Liver (tissue), 9 donors: ENCODE measurements around the gene MCM7. TPM values are rescaled to one million over a fixed set of nuclear protein-coding genes. Genes with fewer than 3 reads are reported as not detected.

Source experiments
- DNase-seq: peaks from one replicate; pipeline ENCODE4 v3.0.0-alpha.2; 2017; ENCODE audit warnings: low spot score
- H3K27ac ChIP-seq, 2 donors: one replicate each; pipeline ENCODE4 v1.7.0; 2013; ENCODE audit warnings: inconsistent platforms in 2 of 2, low read length in 2 of 2, control low read depth in 1 of 2, low read depth in 1 of 2, mild to moderate bottlenecking in 1 of 2
- H3K27me3 ChIP-seq, 4 donors: one replicate each; pipeline versions ENCODE4 v1.6.1 to v1.7.0; 2013; ENCODE audit warnings: low read length in 3 of 4, inconsistent platforms in 1 of 4, mild to moderate bottlenecking in 1 of 4, moderate library complexity in 1 of 4; ENCODE audit not compliant: control insufficient read depth in 4 of 4, insufficient read depth in 4 of 4
- H3K36me3 ChIP-seq, 4 donors: one replicate each; pipeline versions ENCODE4 v1.6.1 to v1.7.0; 2013; ENCODE audit warnings: low read length in 3 of 4, mild to moderate bottlenecking in 3 of 4, low read depth in 1 of 4, moderate library complexity in 1 of 4; ENCODE audit not compliant: control insufficient read depth in 4 of 4, insufficient read depth in 3 of 4
- H3K4me1 ChIP-seq, 4 donors: one replicate each; pipeline versions ENCODE4 v1.6.1 to v1.7.0; 2013; ENCODE audit warnings: low read length in 3 of 4, mild to moderate bottlenecking in 3 of 4, moderate library complexity in 1 of 4; ENCODE audit not compliant: control insufficient read depth in 4 of 4, insufficient read depth in 4 of 4
- H3K4me3 ChIP-seq, 3 donors: one replicate each; pipeline versions ENCODE4 v1.6.1 to v1.7.0; 2013; ENCODE audit warnings: low read length in 3 of 3, control low read depth in 1 of 3, low read depth in 1 of 3, mild to moderate bottlenecking in 1 of 3
- H3K9ac ChIP-seq, 2 donors: one replicate each; pipeline ENCODE4 v1.7.0; 2013; ENCODE audit warnings: low read length in 2 of 2, mild to moderate bottlenecking in 2 of 2, moderate library complexity in 2 of 2, control low read depth in 1 of 2, low read depth in 1 of 2
- H3K9me3 ChIP-seq, 4 donors: one replicate each; pipeline versions ENCODE4 v1.6.1 to v1.7.0; 2013; ENCODE audit warnings: low read length in 3 of 4; ENCODE audit not compliant: control insufficient read depth in 4 of 4
- ATF3 ChIP-seq: IDR thresholded peaks from 2 replicates; pipeline ENCODE4 v1.6.1; 2016; ENCODE audit warnings: antibody characterized with exemption
- FOXA1 ChIP-seq: IDR thresholded peaks from 2 replicates; pipeline ENCODE4 v1.6.1; 2016; ENCODE audit warnings: antibody characterized with exemption
- FOXA2 ChIP-seq: IDR thresholded peaks from 2 replicates; pipeline ENCODE4 v1.6.1; 2016; ENCODE audit warnings: antibody characterized with exemption
- GABPA ChIP-seq, 2 donors: IDR thresholded peaks in 1 of 2; conservative IDR thresholded peaks in 1 of 2; 2 replicates each; pipeline ENCODE4 v1.6.1; 2016; ENCODE audit warnings: antibody characterized with exemption in 2 of 2, mild to moderate bottlenecking in 1 of 2, moderate library complexity in 1 of 2
- HNF4A ChIP-seq, 2 donors: conservative IDR thresholded peaks; 2 replicates each; pipeline ENCODE4 v1.6.1; 2016; ENCODE audit warnings: antibody characterized with exemption in 2 of 2, mild to moderate bottlenecking in 2 of 2
- JUND ChIP-seq, 2 donors: IDR thresholded peaks; 2 replicates each; pipeline ENCODE4 v1.6.1; 2016; ENCODE audit warnings: antibody characterized with exemption in 2 of 2
- MAX ChIP-seq: IDR thresholded peaks from 2 replicates; pipeline ENCODE4 v1.6.1; 2016; ENCODE audit warnings: antibody characterized with exemption
- NR2F2 ChIP-seq: IDR thresholded peaks from 2 replicates; pipeline ENCODE4 v1.6.1; 2016; ENCODE audit warnings: antibody characterized with exemption
- RAD21 ChIP-seq, 2 donors: IDR thresholded peaks; 2 replicates each; pipeline ENCODE4 v1.6.1; 2016; ENCODE audit warnings: antibody characterized with exemption in 2 of 2, mild to moderate bottlenecking in 2 of 2
- RXRA ChIP-seq, 2 donors: IDR thresholded peaks; 2 replicates each; pipeline ENCODE4 v1.6.1; 2017 to 2018; ENCODE audit warnings: antibody characterized with exemption in 2 of 2, mild to moderate bottlenecking in 1 of 2
- SP1 ChIP-seq: IDR thresholded peaks from 2 replicates; pipeline ENCODE4 v1.6.1; 2018; ENCODE audit warnings: antibody characterized with exemption, mild to moderate bottlenecking
- TAF1 ChIP-seq: conservative IDR thresholded peaks from 2 replicates; pipeline ENCODE4 v1.6.1; 2016; ENCODE audit warnings: antibody characterized with exemption, mild to moderate bottlenecking
- WGBS: extraction: QIAGEN DNeasy Blood & Tissue Kit; methylation state at CpG from one replicate; pipeline ENCODE4 v1.1.7; 2013; 5-methylcytosine and 5-hydroxymethylcytosine counted together
- polyA plus RNA-seq, 2 donors: library from polyadenylated mRNA; stranded (reverse) in 1 of 2; unstranded in 1 of 2; fragments of 200-250 nt in 1 of 2; fragments of >200 nt in 1 of 2; fragmentation: Nextera tagmentation in 1 of 2; extraction: Ambion mirVana in 1 of 2; gene quantifications; one replicate each; pipeline versions ENCODE4 v1.2.1 to v1.2.3, GENCODE V29; 2013 to 2015
- total RNA-seq, 2 donors: library from RNA; depleted of rRNA; stranded (reverse); fragments of >200 nt; gene quantifications; one replicate each; pipeline ENCODE4 v1.2.3, GENCODE V29; 2014
- TF ChIP-seq, protein P1 (sequence below): IDR thresholded peaks from 2 replicates; pipeline ENCODE4 v1.6.1; 2016; ENCODE audit warnings: antibody characterized with exemption, mild to moderate bottlenecking
- TF ChIP-seq, protein P2 (sequence below): IDR thresholded peaks from 2 replicates; pipeline ENCODE4 v1.6.1; 2016; ENCODE audit warnings: antibody characterized with exemption
- donor health status: healthy.
- donor health status: healthy.
- donor health status: healthy.
- donor health status: healthy.
- donor health status: healthy.

The MCM7 gene
- total and polyA plus RNA-seq, 4 donors = 12.6 to 143 (median 17.6) TPM

- Histone ChIP-seq H3K9ac (peak overlapping the region; percentile 10 to 81), H3K4me3 (peak overlapping the region; percentile 77 to 99 (median 95)), H3K9me3 (no peaks in the 10 kb centered on the region), H3K27ac (peak overlapping the region in 1 of 2 donors; percentile 60), H3K36me3 (peaks cover 0 to 4% (median 0%) of the 10 kb centered on the region in 4 donors), H3K27me3 (no peaks in the 10 kb centered on the region), H3K4me1 (peaks cover 3 to 26% (median 19%) of the 10 kb centered on the region in 4 donors)
- WGBS = 21% methylated on average over 18 of the region's 18 CpGs
- no peak for DNase-seq
- TF ChIP-seq ATF3 (no peak), RAD21 (IDR thresholded peaks at IDR 0.05) (no peak), JUND (IDR thresholded peaks at IDR 0.05) (no peak), TAF1 (no peak), SP1 (no peak), GABPA (IDR thresholded peaks at IDR 0.05 in 1 of 2, conservative IDR thresholded peaks at IDR 0.05 in 1 of 2) (no peak), MAX (no peak), FOXA2 (no peak), NR2F2 (no peak), HNF4A (conservative IDR thresholded peaks at IDR 0.05) (no peak), RXRA (IDR thresholded peaks at IDR 0.05) (no peak), FOXA1 (no peak)
- TF ChIP-seq, protein P1, sequence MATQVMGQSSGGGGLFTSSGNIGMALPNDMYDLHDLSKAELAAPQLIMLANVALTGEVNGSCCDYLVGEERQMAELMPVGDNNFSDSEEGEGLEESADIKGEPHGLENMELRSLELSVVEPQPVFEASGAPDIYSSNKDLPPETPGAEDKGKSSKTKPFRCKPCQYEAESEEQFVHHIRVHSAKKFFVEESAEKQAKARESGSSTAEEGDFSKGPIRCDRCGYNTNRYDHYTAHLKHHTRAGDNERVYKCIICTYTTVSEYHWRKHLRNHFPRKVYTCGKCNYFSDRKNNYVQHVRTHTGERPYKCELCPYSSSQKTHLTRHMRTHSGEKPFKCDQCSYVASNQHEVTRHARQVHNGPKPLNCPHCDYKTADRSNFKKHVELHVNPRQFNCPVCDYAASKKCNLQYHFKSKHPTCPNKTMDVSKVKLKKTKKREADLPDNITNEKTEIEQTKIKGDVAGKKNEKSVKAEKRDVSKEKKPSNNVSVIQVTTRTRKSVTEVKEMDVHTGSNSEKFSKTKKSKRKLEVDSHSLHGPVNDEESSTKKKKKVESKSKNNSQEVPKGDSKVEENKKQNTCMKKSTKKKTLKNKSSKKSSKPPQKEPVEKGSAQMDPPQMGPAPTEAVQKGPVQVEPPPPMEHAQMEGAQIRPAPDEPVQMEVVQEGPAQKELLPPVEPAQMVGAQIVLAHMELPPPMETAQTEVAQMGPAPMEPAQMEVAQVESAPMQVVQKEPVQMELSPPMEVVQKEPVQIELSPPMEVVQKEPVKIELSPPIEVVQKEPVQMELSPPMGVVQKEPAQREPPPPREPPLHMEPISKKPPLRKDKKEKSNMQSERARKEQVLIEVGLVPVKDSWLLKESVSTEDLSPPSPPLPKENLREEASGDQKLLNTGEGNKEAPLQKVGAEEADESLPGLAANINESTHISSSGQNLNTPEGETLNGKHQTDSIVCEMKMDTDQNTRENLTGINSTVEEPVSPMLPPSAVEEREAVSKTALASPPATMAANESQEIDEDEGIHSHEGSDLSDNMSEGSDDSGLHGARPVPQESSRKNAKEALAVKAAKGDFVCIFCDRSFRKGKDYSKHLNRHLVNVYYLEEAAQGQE = no peak
- TF ChIP-seq, protein P2, sequence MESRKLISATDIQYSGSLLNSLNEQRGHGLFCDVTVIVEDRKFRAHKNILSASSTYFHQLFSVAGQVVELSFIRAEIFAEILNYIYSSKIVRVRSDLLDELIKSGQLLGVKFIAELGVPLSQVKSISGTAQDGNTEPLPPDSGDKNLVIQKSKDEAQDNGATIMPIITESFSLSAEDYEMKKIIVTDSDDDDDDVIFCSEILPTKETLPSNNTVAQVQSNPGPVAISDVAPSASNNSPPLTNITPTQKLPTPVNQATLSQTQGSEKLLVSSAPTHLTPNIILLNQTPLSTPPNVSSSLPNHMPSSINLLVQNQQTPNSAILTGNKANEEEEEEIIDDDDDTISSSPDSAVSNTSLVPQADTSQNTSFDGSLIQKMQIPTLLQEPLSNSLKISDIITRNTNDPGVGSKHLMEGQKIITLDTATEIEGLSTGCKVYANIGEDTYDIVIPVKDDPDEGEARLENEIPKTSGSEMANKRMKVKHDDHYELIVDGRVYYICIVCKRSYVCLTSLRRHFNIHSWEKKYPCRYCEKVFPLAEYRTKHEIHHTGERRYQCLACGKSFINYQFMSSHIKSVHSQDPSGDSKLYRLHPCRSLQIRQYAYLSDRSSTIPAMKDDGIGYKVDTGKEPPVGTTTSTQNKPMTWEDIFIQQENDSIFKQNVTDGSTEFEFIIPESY = no peak
These were observed 17.3 kb upstream of the MCM7 start for GRCh38 chr7:100118388-100119071.

DNA sequence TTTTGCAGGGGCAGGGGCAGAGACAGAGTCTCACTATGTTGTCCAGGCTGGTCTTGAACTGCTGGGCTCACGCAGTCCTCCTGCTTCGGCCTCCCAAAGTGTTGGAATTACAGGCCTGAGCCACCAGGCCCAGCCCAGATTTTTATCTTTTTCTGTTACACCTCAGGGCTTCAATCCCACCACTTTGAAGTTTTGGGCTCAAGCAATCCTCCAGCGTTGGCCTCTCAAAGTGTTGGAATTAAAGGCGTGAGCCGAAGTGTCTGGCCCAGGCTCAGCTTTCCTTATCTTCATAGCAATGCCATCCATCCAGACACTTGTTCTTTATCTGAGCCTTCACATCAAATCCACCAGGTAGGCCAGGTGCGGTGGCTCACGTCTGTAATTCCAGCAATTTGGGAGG, 13.8 kb upstream of the MCM7 start:
- Histone ChIP-seq H3K4me3 (no peak overlapping the region), H3K4me1 (peaks cover 3 to 18% (median 12%) of the 10 kb centered on the region in 4 donors), H3K9me3 (no peaks in the 10 kb centered on the region), H3K36me3 (peaks cover 2 to 25% (median 9%) of the 10 kb centered on the region in 4 donors), H3K9ac (no peak overlapping the region), H3K27ac (no peak overlapping the region), H3K27me3 (no peaks in the 10 kb centered on the region)
- 98% methylated on average over 7 of the region's 7 CpGs for WGBS
- DNase-seq = no peak
- no peak for TF ChIP-seq ATF3
- TF ChIP-seq, protein P2 = no peak
- no peak for TF ChIP-seq TAF1
- TF ChIP-seq JUND (IDR thresholded peaks at IDR 0.05) = no peak
- no peak for TF ChIP-seq HNF4A (conservative IDR thresholded peaks at IDR 0.05)
